Activated CD4-positive, alpha-beta memory T cell treated with anti-CD3 and anti-CD28 coated beads for 36 hours (primary cell): ENCODE data around the gene CALN1. TPM values are rescaled to one million over a fixed set of nuclear protein-coding genes. Genes with fewer than 3 reads are reported as not detected.

Experiments used
- CTCF ChIA-PET: fragments of 350-600 bp; sonication (Branson Sonifier 250); formaldehyde crosslinking; loops from one replicate; lab custom pipeline; 2021; ENCODE audit warnings: antibody characterized with exemption, inconsistent platforms; lab: Charles Lee
- POLR2A ChIA-PET: fragments of 350-600 bp; sonication (Branson Sonifier 250); formaldehyde crosslinking; loops from one replicate; lab custom pipeline; 2021; ENCODE audit warnings: antibody characterized with exemption; lab: Charles Lee
- DNase-seq: peaks from one replicate; pipeline ENCODE4 v3.0.0-alpha.2; 2020
- H3K27ac Mint-ChIP-seq: one replicate; pipeline ENCODE4 v1.8.0; 2021; ENCODE audit warnings: mixed read lengths
- H3K27me3 Mint-ChIP-seq: one replicate; pipeline ENCODE4 v1.8.0; 2021; ENCODE audit warnings: mixed read lengths
- H3K36me3 Mint-ChIP-seq: one replicate; pipeline ENCODE4 v1.8.0; 2021; ENCODE audit warnings: mixed read lengths
- H3K4me1 Mint-ChIP-seq: one replicate; pipeline ENCODE4 v1.8.0; 2021; ENCODE audit warnings: low read depth, mixed read lengths
- H3K4me3 Mint-ChIP-seq: one replicate; pipeline ENCODE4 v1.8.0; 2021; ENCODE audit warnings: mild to moderate bottlenecking, mixed read lengths
- H3K9me3 Mint-ChIP-seq: one replicate; pipeline ENCODE4 v1.8.0; 2021; ENCODE audit warnings: mixed read lengths
- intact Hi-C: fragments of 100-400 bp; cut with micrococcal nuclease; formaldehyde crosslinking; loops from one replicate; pipeline ENCODE4 v1.15.1; 2023
- total RNA-seq, 2 experiments: library from RNA; stranded (reverse); gene quantifications; one replicate each; pipeline ENCODE4 v1.2.3, GENCODE V29; 2021

Gene CALN1
- total RNA-seq, 2 experiments from 2014 or later: not detected

DNA sequence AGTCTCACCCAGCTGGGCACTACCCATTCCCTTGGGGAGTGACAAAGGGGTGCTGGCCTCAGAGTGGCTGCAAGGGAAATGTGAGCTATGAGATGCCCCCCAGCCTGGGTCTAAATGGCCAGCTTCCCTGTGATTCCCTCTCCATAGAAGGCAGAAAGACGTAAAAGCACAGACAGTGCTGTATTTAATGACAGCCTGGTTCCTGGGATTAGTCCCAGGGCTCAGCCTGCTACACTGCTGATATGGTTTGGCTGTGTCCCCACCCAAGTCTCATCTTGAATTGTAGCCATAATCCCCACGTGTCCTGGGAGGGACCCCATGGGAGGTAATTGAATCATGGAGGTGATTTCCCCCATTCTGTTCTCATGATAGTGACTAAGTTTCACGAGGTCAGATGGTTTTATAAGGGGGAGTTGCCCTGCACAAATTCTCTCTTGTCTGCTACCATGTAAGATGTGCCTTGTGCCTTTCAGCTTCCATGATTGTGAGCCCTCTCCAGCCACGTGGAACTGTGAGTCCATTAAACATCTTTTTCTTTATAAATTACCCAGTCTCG, 23.9 kb upstream of the CALN1 start:
- CTCF ChIA-PET: no interaction called here
- DNase-seq: no peak
- Mint-ChIP-seq H3K27me3 (no peaks in the 10 kb centered on the region), H3K27ac (no peak overlapping the region), H3K4me3 (no peak overlapping the region), H3K36me3 (no peaks in the 10 kb centered on the region), H3K9me3 (no peaks in the 10 kb centered on the region), H3K4me1 (no peaks in the 10 kb centered on the region)
- intact Hi-C loops: no loop called here
- POLR2A ChIA-PET: no interaction called here

DNA sequence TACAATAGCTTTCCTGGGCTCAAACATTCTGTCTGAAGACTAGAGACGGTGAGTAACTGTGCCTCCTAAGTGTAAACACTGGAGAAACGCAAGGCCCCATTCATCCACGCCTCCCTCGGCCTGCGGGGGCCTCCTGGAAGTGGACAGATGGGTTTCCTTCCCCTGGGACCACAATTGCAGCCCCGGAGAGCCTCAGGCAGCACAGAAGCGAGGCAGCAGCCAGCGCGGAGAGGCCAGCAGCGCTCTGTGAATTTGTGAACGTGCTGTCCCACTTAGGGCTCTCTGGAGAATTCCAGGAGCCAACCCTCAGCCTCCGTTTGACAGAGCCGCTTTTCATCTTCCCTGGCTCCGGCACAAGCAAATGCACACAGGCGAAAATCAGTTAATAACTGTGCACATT, 23.2 kb upstream of the CALN1 start:
- intact Hi-C loops: no loop called here
- ChIA-PET POLR2A (no interaction called here), CTCF (no interaction called here)
- no peak for DNase-seq
- H3K36me3 Mint-ChIP-seq: no peaks in the 10 kb centered on the region
- H3K9me3 Mint-ChIP-seq: no peaks in the 10 kb centered on the region
- H3K4me3 Mint-ChIP-seq: no peak overlapping the region
- no peaks in the 10 kb centered on the region for H3K4me1 Mint-ChIP-seq
- H3K27me3 Mint-ChIP-seq: no peaks in the 10 kb centered on the region
- no peak overlapping the region for H3K27ac Mint-ChIP-seq

DNA sequence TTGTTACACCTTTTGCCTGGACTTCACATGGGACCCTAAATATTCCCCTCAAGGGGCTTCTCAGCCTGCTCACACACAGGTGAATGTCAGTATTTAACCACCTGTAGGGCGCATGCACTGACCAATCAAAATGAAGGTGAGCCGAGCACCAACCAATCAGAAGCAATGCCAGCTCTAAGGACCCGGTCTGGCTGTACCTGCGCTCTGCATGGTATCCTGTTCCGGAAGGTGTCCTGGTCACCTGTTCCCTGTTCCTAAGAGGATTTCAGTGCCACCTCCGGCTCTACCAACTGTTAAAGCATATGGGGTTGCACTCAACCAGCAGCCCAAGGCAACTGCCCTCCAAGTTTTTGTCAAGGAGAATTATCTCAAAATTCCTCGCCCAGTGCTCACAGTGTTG, 18.4 kb upstream of the CALN1 start:
- Mint-ChIP-seq H3K36me3 (no peaks in the 10 kb centered on the region), H3K4me3 (no peak overlapping the region), H3K9me3 (no peaks in the 10 kb centered on the region), H3K4me1 (no peaks in the 10 kb centered on the region), H3K27ac (no peak overlapping the region), H3K27me3 (no peaks in the 10 kb centered on the region)
- CTCF ChIA-PET: no interaction called here
- POLR2A ChIA-PET: no interaction called here
- intact Hi-C loops: no loop called here
- no peak for DNase-seq

- Mint-ChIP-seq H3K27me3 (no peaks in the 10 kb centered on the region), H3K4me3 (no peak overlapping the region), H3K36me3 (no peaks in the 10 kb centered on the region), H3K9me3 (no peaks in the 10 kb centered on the region), H3K27ac (no peak overlapping the region), H3K4me1 (no peaks in the 10 kb centered on the region)
- ChIA-PET POLR2A (no interaction called here), CTCF (no interaction called here)
- no peak for DNase-seq
- intact Hi-C loops: no loop called here
Measured at GRCh38 chr7:72429316-72429715, 17.2 kb upstream of the CALN1 start.

DNA sequence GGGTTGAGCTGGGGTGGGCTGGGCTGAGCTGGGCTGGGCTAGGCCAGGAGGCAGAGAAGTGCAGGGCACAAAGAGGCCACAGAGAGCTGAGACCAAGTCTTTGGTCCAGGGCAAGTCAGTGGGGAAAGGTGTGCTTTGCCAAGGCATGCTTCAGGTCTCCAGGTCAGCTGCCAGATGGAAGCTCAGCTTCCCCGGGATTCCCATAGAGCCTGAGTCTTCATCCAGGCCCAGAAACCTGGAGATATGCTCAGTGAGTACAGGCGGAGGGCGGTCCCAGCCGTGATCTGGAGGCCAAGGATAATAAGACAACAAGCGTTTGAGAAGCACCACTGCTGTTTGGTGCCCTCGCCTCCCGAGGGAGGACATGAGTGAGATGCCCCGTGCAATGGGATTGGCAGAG, 4.7 kb upstream of the CALN1 start:
- DNase-seq: no peak
- no peaks in the 10 kb centered on the region for H3K9me3 Mint-ChIP-seq
- H3K4me1 Mint-ChIP-seq: no peaks in the 10 kb centered on the region
- H3K4me3 Mint-ChIP-seq: no peak overlapping the region
- H3K36me3 Mint-ChIP-seq: no peaks in the 10 kb centered on the region
- H3K27me3 Mint-ChIP-seq: no peaks in the 10 kb centered on the region
- H3K27ac Mint-ChIP-seq: no peak overlapping the region
- intact Hi-C loops: no loop called here
- ChIA-PET POLR2A (no interaction called here), CTCF (no interaction called here)

GRCh38 chr7:72415586-72415985, 3.4 kb upstream of the CALN1 start:
- Mint-ChIP-seq H3K9me3 (no peaks in the 10 kb centered on the region), H3K4me3 (no peak overlapping the region), H3K36me3 (no peaks in the 10 kb centered on the region), H3K27me3 (no peaks in the 10 kb centered on the region), H3K4me1 (no peaks in the 10 kb centered on the region), H3K27ac (no peak overlapping the region)
- no peak for DNase-seq
- ChIA-PET CTCF (no interaction called here), POLR2A (no interaction called here)
- intact Hi-C loops: no loop called here

GRCh38 chr7:72413886-72414285, 1.7 kb upstream of the CALN1 start:
- H3K4me1 Mint-ChIP-seq: no peaks in the 10 kb centered on the region
- intact Hi-C loops: no loop called here
- no peak overlapping the region for H3K27ac Mint-ChIP-seq
- H3K36me3 Mint-ChIP-seq: no peaks in the 10 kb centered on the region
- no peaks in the 10 kb centered on the region for H3K9me3 Mint-ChIP-seq
- H3K4me3 Mint-ChIP-seq: no peak overlapping the region
- DNase-seq: no peak
- CTCF ChIA-PET: no interaction called here
- no peaks in the 10 kb centered on the region for H3K27me3 Mint-ChIP-seq
- POLR2A ChIA-PET: no interaction called here

DNA sequence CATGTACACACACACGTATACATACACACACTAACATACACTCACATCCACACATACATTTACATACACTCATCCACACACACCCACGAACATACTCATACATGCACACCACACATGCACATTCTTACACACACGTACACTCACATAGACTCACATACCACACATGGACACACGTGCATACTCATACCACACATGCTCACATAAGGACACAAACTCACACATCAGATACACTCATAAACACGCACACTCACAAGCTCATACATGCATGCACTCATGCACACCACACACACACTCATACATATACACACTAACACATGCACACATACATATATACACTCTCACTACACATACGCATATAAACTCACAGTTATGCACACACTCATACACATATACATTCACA, 1.2 kb upstream of the CALN1 start:
- no peak for DNase-seq
- Mint-ChIP-seq H3K27ac (no peak overlapping the region), H3K9me3 (no peaks in the 10 kb centered on the region), H3K4me3 (no peak overlapping the region), H3K4me1 (no peaks in the 10 kb centered on the region), H3K36me3 (no peaks in the 10 kb centered on the region), H3K27me3 (no peaks in the 10 kb centered on the region)
- CTCF ChIA-PET: no interaction called here
- POLR2A ChIA-PET: no interaction called here
- intact Hi-C loops: no loop called here

GRCh38 chr7:72411419-72411818, 719 bp downstream of the CALN1 start:
- no peaks in the 10 kb centered on the region for H3K27me3 Mint-ChIP-seq
- no peaks in the 10 kb centered on the region for H3K9me3 Mint-ChIP-seq
- H3K4me1 Mint-ChIP-seq: no peaks in the 10 kb centered on the region
- no peak overlapping the region for H3K4me3 Mint-ChIP-seq
- ChIA-PET CTCF (no interaction called here), POLR2A (no interaction called here)
- no peak overlapping the region for H3K27ac Mint-ChIP-seq
- intact Hi-C loops: no loop called here
- no peaks in the 10 kb centered on the region for H3K36me3 Mint-ChIP-seq
- DNase-seq: no peak

GRCh38 chr7:72409638-72410015, 2.5 kb downstream of the CALN1 start:
- no peak for DNase-seq
- Mint-ChIP-seq H3K36me3 (no peaks in the 10 kb centered on the region), H3K9me3 (no peaks in the 10 kb centered on the region), H3K4me1 (no peaks in the 10 kb centered on the region), H3K4me3 (no peak overlapping the region), H3K27ac (no peak overlapping the region), H3K27me3 (no peaks in the 10 kb centered on the region)
- POLR2A ChIA-PET: no interaction called here
- intact Hi-C loops: no loop called here
- CTCF ChIA-PET: no interaction called here

GRCh38 chr7:72408966-72409637, 3.0 kb downstream of the CALN1 start:
- no peak for DNase-seq
- Mint-ChIP-seq H3K9me3 (peaks cover under 1% of the 10 kb centered on the region), H3K4me1 (no peaks in the 10 kb centered on the region), H3K27me3 (no peaks in the 10 kb centered on the region), H3K27ac (no peak overlapping the region), H3K36me3 (no peaks in the 10 kb centered on the region), H3K4me3 (no peak overlapping the region)
- ChIA-PET CTCF (no interaction called here), POLR2A (no interaction called here)
- intact Hi-C loops: no loop called here

DNA sequence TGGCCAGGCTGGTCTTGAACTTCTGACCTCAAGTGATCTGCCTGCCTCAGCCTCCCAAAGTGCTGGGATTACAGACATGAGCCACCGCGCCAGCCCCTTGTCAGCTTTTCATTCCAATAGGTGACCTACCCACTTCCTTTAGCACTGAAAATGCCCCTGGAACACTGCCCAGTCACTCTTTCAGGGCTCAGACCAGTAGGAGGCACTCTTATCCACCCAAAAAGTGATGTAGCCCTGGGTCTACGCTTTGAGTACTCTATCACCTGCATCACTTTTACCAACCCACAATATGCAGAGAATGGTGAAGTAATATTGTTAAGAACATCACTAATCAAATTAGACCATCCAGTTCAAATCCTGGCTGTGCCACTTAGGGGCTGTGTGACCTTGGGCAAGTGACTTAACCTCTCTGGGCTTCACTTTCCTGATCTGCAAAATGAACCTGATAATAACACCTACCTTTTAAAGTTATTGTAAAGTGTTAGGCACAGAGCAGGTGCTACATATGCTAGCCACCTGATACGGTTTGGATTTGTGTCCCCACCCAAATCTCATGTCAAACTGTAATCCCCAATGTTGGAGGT, 5.2 kb downstream of the CALN1 start:
- no peak overlapping the region for H3K27ac Mint-ChIP-seq
- POLR2A ChIA-PET: no interaction called here
- intact Hi-C loops: no loop called here
- no peaks in the 10 kb centered on the region for H3K36me3 Mint-ChIP-seq
- no peaks in the 10 kb centered on the region for H3K4me1 Mint-ChIP-seq
- no peak for DNase-seq
- H3K9me3 Mint-ChIP-seq: peaks cover 5% of the 10 kb centered on the region
- no peaks in the 10 kb centered on the region for H3K27me3 Mint-ChIP-seq
- no peak overlapping the region for H3K4me3 Mint-ChIP-seq
- CTCF ChIA-PET: no interaction called here

DNA sequence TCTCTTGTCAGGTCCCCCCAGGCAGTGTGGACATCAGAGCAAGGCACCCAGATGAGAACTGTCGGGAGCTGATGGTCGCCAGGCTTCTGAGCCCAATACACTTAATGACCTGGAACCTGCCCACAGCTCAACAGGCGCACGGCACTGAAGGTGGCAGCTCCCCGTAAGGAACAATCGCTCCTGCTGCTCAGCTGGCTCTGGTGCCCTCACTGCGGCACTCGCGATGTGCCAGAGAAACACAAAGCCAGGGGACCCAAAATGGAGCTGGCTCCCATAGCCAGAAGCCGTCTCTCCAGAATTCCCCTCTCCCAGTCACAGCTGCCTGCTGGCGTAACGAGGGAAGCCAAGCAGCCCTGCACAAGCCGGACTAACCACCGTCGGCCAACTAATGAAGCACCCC, 6.3 kb downstream of the CALN1 start:
- intact Hi-C loops: no loop called here
- Mint-ChIP-seq H3K4me3 (no peak overlapping the region), H3K9me3 (peaks cover 5% of the 10 kb centered on the region), H3K27me3 (no peaks in the 10 kb centered on the region), H3K4me1 (no peaks in the 10 kb centered on the region), H3K27ac (no peak overlapping the region), H3K36me3 (no peaks in the 10 kb centered on the region)
- ChIA-PET POLR2A (no interaction called here), CTCF (no interaction called here)
- no peak for DNase-seq
